OCI-LY7 (cell line): ENCODE measurements around the gene RHBG. TPM values are rescaled to one million over a fixed set of nuclear protein-coding genes. Genes with fewer than 3 reads are reported as not detected.

Source experiments
- BruUV-seq: library from RNA; stranded (reverse); fragments of 400-500 nt; replicated peaks from 2 replicates; lab custom pipeline; 2021; lab: Mats Ljungman, UMichigan
- CTCF ChIA-PET: fragments of 300-600 bp; sonication (Branson Sonifier 250); formaldehyde crosslinking; loops from one replicate; lab custom pipeline; 2022; ENCODE audit warnings: antibody characterized with exemption; ENCODE audit not compliant: unreplicated experiment; lab: Charles Lee
- POLR2A ChIA-PET: fragments of 300-600 bp; sonication (Branson Sonifier 250); formaldehyde crosslinking; loops from one replicate; lab custom pipeline; 2022; ENCODE audit warnings: antibody characterized with exemption; lab: Charles Lee
- DNase-seq: peaks from one replicate; pipeline ENCODE4 v3.0.0-alpha.2; 2015; ENCODE audit warnings: low spot score
- H2AFZ ChIP-seq: fragments of 200-600 bp; sonication (generic), shearing (Covaris generic); 2 replicates; pipeline ENCODE4 v1.6.1; 2014; ENCODE audit warnings: mild to moderate bottlenecking, antibody characterized with exemption, low read length, moderate library complexity
- H3K27ac ChIP-seq: fragments of 200-600 bp; sonication (generic); 2 replicates; pipeline ENCODE4 v1.5.1; 2014; ENCODE audit warnings: mixed run types, low read depth, mild to moderate bottlenecking, moderate library complexity, low read length, inconsistent platforms; ENCODE audit not compliant: poor library complexity, severe bottlenecking
- H3K36me3 ChIP-seq: fragments of 200-600 bp; sonication (generic); 2 replicates; pipeline ENCODE4 v1.6.1; 2014; ENCODE audit warnings: mild to moderate bottlenecking, antibody characterized with exemption, low read length, moderate library complexity, mixed read lengths; ENCODE audit not compliant: insufficient read depth
- H3K4me1 ChIP-seq: fragments of 200-600 bp; sonication (generic); 2 replicates; pipeline ENCODE4 v1.5.1; 2014; ENCODE audit warnings: mild to moderate bottlenecking, low read length; ENCODE audit not compliant: insufficient read depth, poor library complexity, severe bottlenecking
- H3K4me2 ChIP-seq: fragments of 200-600 bp; sonication (generic); 2 replicates; pipeline ENCODE4 v1.6.1; 2014; ENCODE audit warnings: mild to moderate bottlenecking, low read length
- H3K4me3 ChIP-seq: fragments of 200-600 bp; sonication (generic); 2 replicates; pipeline ENCODE4 v1.5.1; 2014; ENCODE audit warnings: mild to moderate bottlenecking, low read depth, low read length; ENCODE audit not compliant: poor library complexity, severe bottlenecking
- H3K79me2 ChIP-seq: fragments of 200-600 bp; sonication (generic); 2 replicates; pipeline ENCODE4 v1.6.1; 2016; ENCODE audit warnings: low read depth, mild to moderate bottlenecking, low read length, moderate library complexity, mixed read lengths; ENCODE audit not compliant: insufficient read depth
- H3K9me2 ChIP-seq: fragments of 200-600 bp; sonication (generic); 2 replicates; pipeline ENCODE4 v1.6.1; 2016; ENCODE audit warnings: mild to moderate bottlenecking, low read length, mixed read lengths; ENCODE audit not compliant: insufficient read depth
- H3K9me3 ChIP-seq: fragments of 200-600 bp; sonication (generic); 2 replicates; pipeline ENCODE4 v1.6.1; 2014; ENCODE audit warnings: mild to moderate bottlenecking, mixed run types, low read length, mixed read lengths
- H4K20me1 ChIP-seq: fragments of 200-600 bp; sonication (generic); 2 replicates; pipeline ENCODE4 v1.6.1; 2014; ENCODE audit warnings: mild to moderate bottlenecking, antibody characterized with exemption, low read length, moderate library complexity, mixed read lengths; ENCODE audit not compliant: insufficient read depth
- CTCF ChIP-seq: fragments of 200-600 bp; sonication (generic); conservative IDR thresholded peaks from 2 replicates; pipeline ENCODE4 v1.5.1; 2014; ENCODE audit warnings: mild to moderate bottlenecking, antibody characterized with exemption, low read length, moderate library complexity, mixed read lengths
- EZH2phosphoT487 ChIP-seq: fragments of 200-600 bp; sonication (generic); IDR thresholded peaks from 2 replicates; pipeline ENCODE4 v1.6.1; 2018; ENCODE audit warnings: low read depth, borderline replicate concordance, mild to moderate bottlenecking, mixed run types, antibody characterized with exemption, low read length, moderate library complexity, mixed read lengths
- intact Hi-C: fragments of 100-400 bp; cut with micrococcal nuclease; formaldehyde crosslinking; loops from one replicate; pipeline ENCODE4 v1.10.0; 2022; ENCODE audit not compliant: unreplicated experiment
- total RNA-seq, 2 experiments: library from RNA; depleted of rRNA in 1 of 2; stranded (reverse); fragments of >200 nt in 1 of 2; shearing (Covaris generic) in 1 of 2; gene quantifications; 2 replicates each; pipeline ENCODE4 v1.2.3, GENCODE V29; 2014 to 2022

RHBG gene
- total RNA-seq, 2 experiments from 2014 or later = not detected

DNA sequence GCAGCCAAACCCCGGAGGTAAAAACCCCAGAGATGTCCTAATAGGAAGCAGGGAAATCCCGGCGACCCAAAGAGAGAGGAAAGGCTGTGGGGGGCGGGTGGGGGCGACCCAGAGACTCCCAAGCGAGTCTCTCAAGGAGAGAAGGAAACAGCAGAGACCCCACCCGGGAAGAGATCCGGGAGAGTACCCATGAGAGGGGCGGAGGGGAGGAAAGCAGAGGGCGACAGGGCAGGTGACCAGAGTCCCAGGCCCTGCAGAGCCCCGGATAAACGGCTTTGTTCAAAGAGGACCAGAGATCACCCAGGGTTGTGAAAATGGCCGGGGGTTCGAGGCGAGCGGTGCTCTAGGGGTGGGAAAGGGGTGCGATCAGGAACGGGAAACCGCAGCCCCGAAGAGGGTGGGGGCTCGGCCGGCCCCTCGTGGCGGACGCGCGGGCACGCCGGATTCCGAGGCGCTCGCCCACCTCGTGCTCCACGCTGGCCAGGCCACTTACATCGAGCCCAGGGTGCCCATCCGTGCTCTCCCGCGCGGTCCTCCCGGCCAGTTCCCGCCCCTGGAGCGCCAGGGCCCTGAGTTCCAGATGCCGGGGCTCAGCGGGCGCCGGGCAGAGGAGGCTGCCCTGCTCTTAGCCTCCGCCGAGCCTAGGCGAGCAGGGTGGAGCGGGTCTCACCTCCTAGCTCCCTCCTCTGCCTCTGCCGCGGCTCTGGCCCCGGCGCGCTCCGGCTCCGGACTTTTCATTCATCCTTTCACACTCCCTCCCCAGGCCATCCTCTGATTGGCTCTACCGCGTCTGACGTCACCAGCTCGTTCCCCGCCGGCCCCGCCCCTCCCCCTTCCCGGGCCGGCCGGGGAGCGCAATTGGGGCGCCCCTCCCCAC, 52.3 kb downstream of the RHBG start:
- POLR2A ChIA-PET = interaction anchor here (0.6 kb wide), 1 partner anchor 282 kb away, joined by 3 read pairs; no protein-coding TSS in a partner anchor
- H4K20me1 ChIP-seq = no peaks in the 10 kb centered on the region; the same call in 1 of the 2 replicates
- intact Hi-C loops = no loop called here

GRCh38 chr1:156421939-156422601, 53.1 kb downstream of the RHBG start:
- DNase-seq = no peak
- Histone ChIP-seq H3K79me2 (no peaks in the 10 kb centered on the region), H3K9me2 (no peaks in the 10 kb centered on the region), H2AFZ (no peak overlapping the region), H3K4me3 (peak overlapping the region; percentile 34), H3K4me1 (peaks cover 16% of the 10 kb centered on the region), H3K36me3 (no peaks in the 10 kb centered on the region), H3K4me2 (peak overlapping the region; percentile 62), H3K27ac (no peak overlapping the region), H3K9me3 (no peaks in the 10 kb centered on the region), H4K20me1 (no peaks in the 10 kb centered on the region)
- ChIA-PET POLR2A (interaction anchor here (0.5 to 0.6 kb wide), 2 partner anchors 48 to 283 kb away, joined by 3 to 4 read pairs; no protein-coding TSS in a partner anchor), CTCF (no interaction called here)
- intact Hi-C loops = no loop called here
- no TSS peak for BruUV-seq
- TF ChIP-seq EZH2phosphoT487 = 0 out of 2 replicates have a peak, but pooled peaks have one; percentile 27
- TF ChIP-seq CTCF = no peak

More for the DNA sequence above, 52.3 kb downstream of the RHBG start:
- H3K79me2 ChIP-seq = no peaks in the 10 kb centered on the region
- H3K27ac ChIP-seq = no peak overlapping the region
- no peaks in the 10 kb centered on the region for H3K9me2 ChIP-seq
- H3K4me3 ChIP-seq = peak overlapping the region; percentile 34
- no peaks in the 10 kb centered on the region for H3K9me3 ChIP-seq
- peak; percentile 79 for DNase-seq
- peak overlapping the region; percentile 62 for H3K4me2 ChIP-seq
- BruUV-seq = no TSS peak
- CTCF ChIA-PET = no interaction called here
- TF ChIP-seq EZH2phosphoT487 (no peak), CTCF (no peak)
- peaks cover 16% of the 10 kb centered on the region for H3K4me1 ChIP-seq
- H3K36me3 ChIP-seq = no peaks in the 10 kb centered on the region
- H2AFZ ChIP-seq = no peak overlapping the region
